NCI-H345 treated with DMSO at 0.1 percent for 48 hours (cell line): ENCODE results near the gene CRYBB3.
"Not testable (repeated sequence)": the region's sequence is repeated elsewhere in the genome, so short reads cannot be mapped to it uniquely, and the experiment has no call there.

Experiments used
- DNase-seq: peaks from one replicate; lab custom pipeline; 2025; ENCODE audit not compliant: unreplicated experiment; lab: John Stamatoyannopoulos, UW

The CRYBB3 gene

GRCh38 chr22:25174888-25175411, 24.7 kb upstream of the CRYBB3 start:
- no peak for DNase-seq

GRCh38 chr22:25176175-25176574, 23.5 kb upstream of the CRYBB3 start:
- no peak for DNase-seq

GRCh38 chr22:25176799-25177198, 22.9 kb upstream of the CRYBB3 start:
- no peak for DNase-seq

GRCh38 chr22:25177226-25177625, 22.4 kb upstream of the CRYBB3 start:
- DNase-seq: no peak

GRCh38 chr22:25177895-25178294, 21.8 kb upstream of the CRYBB3 start:
- DNase-seq: no peak

GRCh38 chr22:25178348-25178747, 21.3 kb upstream of the CRYBB3 start:
- not testable (repeated sequence) for DNase-seq

DNA sequence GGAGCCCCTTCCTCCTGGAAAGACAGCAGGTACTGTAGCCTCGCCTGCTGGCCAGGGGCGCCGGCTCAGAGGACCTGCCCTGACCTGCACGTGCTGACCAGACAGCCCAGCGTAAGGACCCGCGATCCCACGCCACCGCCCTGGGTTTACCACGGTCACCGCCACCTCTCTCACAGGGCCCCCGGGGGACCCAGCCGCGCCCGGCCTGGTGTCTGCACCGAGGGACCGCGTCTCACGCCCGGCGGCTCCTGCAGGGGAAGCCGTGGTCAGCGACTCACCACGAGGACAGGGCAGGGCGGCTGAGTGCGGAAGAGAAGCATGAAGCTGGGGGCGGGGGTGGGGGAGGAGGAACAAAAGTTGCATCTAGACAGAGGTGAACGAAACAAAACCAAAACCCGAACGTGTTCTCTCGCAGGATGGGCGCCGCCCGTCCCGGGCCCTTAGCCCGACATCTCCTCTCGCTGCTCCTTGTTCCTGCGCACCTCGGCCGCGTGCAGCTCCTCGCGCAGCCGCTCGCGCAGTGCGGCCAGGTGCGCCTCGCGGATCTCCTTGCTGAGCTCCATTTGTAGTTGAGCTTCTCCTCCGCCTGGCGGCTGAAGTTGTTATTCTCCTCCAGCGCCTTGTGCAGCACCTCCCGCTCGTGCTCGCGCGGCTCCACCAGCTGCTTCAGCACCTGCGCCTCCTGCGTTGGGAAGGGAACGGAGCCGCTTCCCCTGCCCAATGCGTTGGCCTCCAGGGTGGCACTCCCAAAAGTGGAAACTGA, 20.6 kb upstream of the CRYBB3 start:
- DNase-seq: not testable (repeated sequence)

DNA sequence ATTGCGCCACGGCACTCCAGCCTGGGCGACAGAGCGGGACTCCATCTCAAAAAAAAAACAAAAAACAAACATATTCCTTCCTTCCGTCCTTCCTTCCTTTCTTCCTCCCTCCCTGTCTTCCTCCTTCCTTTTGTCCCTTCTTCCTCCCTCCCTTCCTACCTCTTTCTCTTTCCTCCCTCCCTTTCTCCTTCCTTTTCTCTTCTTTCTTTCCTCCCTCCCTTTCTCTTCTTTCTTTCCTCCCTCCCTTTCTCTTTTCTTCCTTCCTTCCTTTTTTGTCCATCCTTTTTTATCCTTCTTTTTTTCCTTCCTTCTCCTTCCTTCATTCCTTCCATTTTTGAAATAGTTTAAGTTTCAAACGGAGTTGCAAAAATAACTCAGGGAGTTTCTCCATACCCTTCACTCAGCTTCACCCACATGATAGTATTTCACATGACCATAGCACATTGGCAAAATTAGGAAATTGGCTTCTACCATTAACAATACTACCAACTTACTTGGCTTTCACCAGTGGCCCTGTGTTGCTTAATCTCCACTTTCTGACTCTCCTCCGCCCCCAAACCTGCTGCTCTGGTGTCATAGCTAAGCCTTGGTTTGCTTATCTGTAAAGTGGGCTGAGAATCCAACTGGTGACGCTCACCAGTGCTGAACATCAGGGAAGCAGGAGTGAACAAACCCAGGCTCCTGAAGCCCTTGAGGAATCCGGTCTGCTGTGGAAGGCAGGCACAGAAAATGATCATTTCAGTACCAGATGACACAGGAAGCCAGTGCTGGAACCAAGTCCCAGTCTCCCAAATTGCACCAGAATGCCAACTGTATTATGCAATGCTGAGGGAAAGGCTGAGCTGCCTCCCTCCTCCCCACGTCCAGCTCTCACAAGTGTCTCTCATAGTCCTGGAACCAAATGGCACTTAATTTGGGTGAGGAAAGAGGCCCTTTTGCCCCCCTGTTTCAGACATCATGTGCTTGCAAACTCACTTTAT, 17.2 kb upstream of the CRYBB3 start:
- no peak for DNase-seq

DNA sequence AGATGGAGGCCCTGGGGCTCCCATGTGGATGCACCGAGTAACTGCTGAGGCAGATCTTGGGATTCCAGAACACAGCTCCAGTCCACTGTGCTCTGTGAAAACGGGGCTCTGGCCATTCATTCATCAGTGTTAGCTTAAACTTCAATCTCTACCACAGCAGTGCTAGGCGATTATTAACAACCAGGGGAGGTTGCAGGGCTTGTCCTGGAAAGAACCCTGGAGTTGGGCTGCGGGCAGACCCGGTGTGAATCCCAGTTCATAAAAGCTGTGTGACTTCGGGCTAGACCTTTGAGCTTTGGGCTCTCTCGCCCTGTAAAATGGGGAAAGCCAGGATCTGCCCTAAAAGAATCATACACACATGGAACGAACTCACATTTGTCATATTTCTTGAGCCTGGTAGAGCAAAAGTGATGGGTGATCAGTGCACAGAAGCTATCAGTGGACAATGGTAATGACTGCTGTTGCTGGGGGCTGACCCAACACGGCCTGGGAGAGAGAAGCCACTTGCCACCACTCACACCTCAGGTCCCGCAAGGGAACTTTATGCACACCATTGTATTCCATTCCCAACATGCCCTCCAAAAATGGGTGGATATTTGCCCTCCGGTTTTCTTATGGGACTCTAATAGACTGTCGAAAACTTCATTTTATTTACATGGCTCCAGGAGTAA, 15.6 kb upstream of the CRYBB3 start:
- DNase-seq: no peak

- DNase-seq: no peak
These were observed 13.5 kb upstream of the CRYBB3 start for GRCh38 chr22:25186140-25186539.

DNA sequence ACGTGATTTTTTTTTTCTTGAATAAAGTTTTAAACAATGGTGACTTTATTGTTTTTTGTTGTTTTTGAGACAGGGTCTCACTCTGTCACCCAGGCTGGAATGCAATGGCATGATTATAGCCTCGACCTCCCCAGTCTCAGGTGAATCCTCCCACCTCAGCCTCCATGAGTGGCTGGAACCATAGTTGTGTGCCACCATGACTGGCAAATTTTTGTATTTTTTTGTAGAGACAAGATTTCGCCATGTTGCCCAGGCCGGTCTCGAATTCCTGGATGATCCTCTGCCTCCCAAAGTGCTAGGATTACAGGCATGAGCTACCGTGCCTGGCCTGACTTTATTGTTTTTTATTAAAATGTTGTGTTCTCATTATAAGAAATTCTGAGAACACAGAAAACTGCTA, 12.2 kb upstream of the CRYBB3 start:
- DNase-seq: no peak

DNA sequence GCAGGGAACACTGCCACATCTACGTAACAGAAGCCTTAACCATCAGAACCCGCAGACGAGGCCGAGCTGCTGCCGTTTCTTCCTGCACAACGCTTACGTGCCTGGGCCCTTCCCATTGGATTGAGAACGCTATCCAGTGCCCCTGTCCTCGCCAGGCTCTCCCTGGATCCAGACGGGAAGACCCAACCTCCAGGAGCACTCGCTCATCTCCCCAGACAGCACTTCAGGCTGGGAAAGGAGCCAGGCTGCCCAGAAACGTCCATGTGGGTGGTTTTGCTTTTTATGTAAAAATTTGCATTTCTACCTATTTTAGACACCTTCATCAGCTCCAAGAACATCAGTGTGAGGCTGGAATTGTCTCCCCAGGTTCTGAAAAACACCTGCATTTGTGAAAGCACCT, 7.3 kb upstream of the CRYBB3 start:
- DNase-seq: no peak

DNA sequence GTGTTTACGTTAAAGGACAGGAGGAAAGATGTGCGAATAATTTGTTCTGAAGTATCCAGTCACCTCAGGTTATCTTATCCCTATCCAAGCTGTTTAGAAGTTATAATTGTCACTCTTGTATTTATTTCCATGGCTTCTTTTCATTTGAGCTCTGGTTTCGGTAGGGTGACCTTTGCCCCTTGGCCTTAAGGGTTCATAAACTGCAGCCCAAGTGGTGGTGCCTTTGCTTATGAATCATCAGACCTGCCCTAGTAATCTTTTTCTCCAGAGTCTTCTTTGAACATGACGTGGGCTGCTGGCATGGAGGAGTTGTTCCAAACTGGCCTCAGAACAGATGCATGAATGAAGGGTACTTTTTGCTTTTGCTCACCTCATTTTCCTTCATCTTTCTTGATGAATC, 6.5 kb upstream of the CRYBB3 start:
- DNase-seq: no peak

DNA sequence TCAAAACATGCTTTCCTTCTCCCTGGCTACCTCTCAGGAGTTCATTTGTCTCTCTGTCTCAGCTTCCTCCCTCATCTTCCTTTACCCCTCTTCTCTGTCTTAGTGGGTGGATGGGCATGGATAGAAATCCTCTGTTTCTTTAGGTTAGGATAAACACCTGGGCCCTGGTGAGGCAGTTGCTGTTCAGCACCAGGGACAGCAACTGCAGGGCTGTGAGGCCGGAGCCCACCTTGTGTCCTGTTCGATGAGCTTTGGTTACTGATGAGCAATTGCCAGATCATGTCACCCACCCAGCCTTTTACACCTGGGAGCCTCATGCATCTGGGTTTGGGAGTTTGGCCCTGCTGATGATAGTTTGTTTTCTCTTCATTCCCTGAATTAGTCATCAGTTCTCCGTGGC, 6.1 kb upstream of the CRYBB3 start:
- no peak for DNase-seq

GRCh38 chr22:25196326-25196725, 3.3 kb upstream of the CRYBB3 start:
- DNase-seq: no peak

DNA sequence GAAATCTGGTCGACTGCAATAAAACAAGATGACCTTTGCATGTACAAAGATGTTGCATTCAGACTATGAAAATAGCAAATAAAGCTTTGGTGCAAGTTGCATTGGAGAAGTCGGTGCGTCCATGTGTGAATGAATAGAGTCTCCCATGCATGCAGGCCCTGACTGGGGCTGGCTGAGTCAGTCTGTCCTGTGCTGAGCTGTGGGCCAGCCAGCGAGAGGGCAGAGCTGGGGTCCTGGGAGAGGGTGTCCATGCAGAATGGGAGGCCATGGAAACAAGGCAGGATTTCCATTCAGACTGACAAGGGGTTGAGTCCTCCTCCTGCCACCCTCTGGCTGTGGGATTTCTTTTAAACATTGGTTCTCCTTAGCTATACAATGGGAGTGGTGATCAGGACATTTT, 2.3 kb upstream of the CRYBB3 start:
- no peak for DNase-seq

GRCh38 chr22:25200967-25201366, 1.3 kb downstream of the CRYBB3 start:
- no peak for DNase-seq

DNA sequence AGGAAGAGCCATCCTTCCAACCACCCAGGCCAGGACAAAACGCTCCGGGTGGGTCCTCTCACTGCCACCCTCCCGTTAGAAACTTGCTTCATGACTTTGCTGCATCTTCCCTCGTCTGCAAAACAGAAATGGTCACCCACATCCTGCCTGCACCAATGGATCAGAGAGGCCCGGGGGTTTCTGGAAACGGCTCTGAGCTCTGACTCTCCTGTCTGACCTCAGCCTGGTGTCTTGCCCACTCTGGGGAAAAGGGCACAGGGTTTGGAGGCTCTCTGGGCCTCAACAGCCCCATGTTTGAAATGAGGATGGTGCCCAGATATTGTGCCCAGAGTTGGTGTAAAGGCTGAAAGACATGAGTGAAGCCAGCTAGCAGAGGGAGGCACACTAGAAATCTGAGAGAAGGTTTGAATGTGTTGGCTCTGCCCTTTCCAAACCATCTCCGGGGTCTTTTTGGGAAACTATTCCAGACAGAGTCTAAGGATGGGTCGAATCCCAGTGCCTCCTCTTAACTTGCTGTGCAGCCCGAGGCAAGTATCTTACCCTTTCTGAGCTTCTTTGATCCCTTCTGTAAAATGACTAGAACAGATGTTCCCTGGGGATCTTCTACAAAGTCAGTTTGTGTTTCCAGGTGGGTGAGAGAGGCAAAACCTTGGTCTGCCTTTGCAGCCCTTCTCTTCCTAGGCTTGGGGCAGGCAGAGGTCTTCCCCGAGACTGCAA, 2.1 kb downstream of the CRYBB3 start:
- no peak for DNase-seq

DNA sequence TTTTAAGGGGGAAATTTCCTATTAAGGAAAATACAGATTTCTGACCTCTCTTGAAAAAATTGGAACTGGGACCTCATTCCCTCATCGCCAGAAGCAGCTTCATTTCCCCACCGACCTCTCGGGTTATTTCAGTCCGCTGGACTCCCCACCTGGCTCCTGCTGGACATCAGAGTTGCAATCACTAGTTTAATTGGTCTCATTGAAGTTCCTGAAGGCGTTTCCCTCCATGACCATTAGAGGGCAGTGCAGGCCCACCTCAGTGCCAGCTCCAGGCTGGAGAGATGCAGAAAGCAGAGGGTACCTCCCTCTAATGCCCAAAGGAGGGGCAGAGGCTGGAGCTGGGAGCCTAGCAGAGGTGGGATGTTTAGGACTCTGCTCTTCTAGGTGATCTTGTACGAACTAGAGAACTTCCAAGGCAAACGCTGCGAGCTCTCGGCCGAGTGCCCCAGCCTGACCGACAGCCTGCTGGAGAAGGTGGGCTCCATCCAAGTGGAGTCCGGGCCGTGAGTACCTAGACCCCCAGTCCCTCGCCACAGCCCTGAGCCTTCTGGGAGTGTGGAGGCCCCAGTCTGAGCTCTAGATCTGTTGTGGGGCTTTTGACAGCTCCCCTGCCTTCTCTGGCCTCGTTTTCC, 2.7 kb downstream of the CRYBB3 start:
- peak; percentile 13 for DNase-seq

GRCh38 chr22:25203082-25203481, 3.4 kb downstream of the CRYBB3 start:
- no peak for DNase-seq
